ENCODE data around the gene TMEM272.

The TMEM272 gene

DNA sequence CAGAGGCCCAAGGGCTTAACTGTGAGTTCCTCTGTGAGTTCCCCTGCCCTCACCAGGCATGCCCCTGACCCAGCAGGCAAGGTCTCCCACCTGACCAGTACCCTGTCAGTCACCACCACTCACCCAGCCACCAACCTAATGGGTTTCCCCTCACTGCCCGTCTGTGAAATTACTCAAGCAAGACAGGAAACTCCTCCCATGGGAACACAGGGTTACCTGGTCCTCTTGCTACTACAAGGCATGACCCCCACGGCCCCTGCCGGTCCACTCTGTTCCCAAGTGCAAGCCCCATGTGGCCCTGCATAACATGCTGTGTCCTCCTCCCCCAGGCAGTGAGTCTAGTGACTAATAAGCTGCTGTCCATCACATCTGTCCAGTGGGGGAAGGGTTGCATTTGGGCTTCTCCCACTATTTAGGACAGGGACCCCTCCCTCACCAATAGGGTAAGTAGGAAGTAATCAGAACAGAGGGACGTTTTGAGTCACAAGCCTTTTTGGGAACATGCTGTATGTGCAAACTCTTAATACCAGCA lies 33.0 kb downstream of the TMEM272 start:
- no peak overlapping the region for H3K9ac ChIP-seq (ENCODE audit: low read depth, low read length)
- no peak for DNase-seq
- no peak overlapping the region for H3K4me3 ChIP-seq (ENCODE audit: low read depth in 1 of 2, low read length in 2 of 2)
- no peaks in the 10 kb centered on the region for H4K20me1 ChIP-seq (ENCODE audit: insufficient read depth, low read length)
- H3K4me2 ChIP-seq (ENCODE audit: insufficient read depth, low read length) = no peak overlapping the region
- H3K9me3 ChIP-seq (ENCODE audit: insufficient read depth, low read length, severe bottlenecking) = no peaks in the 10 kb centered on the region
- no peaks in the 10 kb centered on the region for H3K36me3 ChIP-seq (ENCODE audit: insufficient read depth, low read length)
- no peaks in the 10 kb centered on the region for H3K27me3 ChIP-seq (ENCODE audit: insufficient read depth, low read length, poor library complexity)
- no peak overlapping the region for H3K27ac ChIP-seq (ENCODE audit: low read length)
- no peak overlapping the region for H2AFZ ChIP-seq (ENCODE audit: low read depth, low read length)
- TF ChIP-seq, protein P1, sequence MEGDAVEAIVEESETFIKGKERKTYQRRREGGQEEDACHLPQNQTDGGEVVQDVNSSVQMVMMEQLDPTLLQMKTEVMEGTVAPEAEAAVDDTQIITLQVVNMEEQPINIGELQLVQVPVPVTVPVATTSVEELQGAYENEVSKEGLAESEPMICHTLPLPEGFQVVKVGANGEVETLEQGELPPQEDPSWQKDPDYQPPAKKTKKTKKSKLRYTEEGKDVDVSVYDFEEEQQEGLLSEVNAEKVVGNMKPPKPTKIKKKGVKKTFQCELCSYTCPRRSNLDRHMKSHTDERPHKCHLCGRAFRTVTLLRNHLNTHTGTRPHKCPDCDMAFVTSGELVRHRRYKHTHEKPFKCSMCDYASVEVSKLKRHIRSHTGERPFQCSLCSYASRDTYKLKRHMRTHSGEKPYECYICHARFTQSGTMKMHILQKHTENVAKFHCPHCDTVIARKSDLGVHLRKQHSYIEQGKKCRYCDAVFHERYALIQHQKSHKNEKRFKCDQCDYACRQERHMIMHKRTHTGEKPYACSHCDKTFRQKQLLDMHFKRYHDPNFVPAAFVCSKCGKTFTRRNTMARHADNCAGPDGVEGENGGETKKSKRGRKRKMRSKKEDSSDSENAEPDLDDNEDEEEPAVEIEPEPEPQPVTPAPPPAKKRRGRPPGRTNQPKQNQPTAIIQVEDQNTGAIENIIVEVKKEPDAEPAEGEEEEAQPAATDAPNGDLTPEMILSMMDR (IDR thresholded peaks at IDR 0.05; ENCODE audit: borderline replicate concordance, extremely low read depth, low read length, poor library complexity, severe bottlenecking) = no peak
- TF ChIP-seq EZH2 (IDR thresholded peaks at IDR 0.05; ENCODE audit: borderline replicate concordance, low read depth, low read length, severe bottlenecking) = no peak
- ATAC-seq (ENCODE audit: insufficient read depth, low read depth) = no peak
- H3K4me1 ChIP-seq (ENCODE audit: insufficient read depth, low read length) = peaks cover 9% of the 10 kb centered on the region
- no peaks in the 10 kb centered on the region for H3K79me2 ChIP-seq (ENCODE audit: insufficient read depth, low read length)

DNA sequence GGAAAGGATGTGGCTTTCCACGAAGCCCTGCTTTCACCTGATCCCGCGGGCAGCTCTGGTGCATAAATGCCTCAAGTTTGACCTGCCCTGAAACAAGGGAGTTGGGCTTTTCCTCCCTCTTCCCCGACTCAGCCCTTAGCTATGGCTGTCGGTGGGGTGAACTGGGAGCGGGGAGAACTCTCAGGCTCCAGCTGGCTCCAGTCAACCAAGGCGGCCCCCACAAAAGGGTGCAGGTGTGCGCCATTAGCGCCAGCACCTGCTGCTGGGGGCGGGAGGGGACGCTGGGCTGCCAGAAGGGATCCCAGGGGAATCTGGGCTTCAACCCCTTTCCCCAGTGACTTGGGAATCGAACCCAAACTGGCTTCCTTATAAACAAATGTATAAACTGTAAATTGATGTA lies 33.9 kb downstream of the TMEM272 start:
- Histone ChIP-seq H3K4me2 (ENCODE audit: insufficient read depth, low read length) (no peak overlapping the region), H3K9me3 (ENCODE audit: insufficient read depth, low read length, severe bottlenecking) (no peaks in the 10 kb centered on the region), H3K4me3 (ENCODE audit: low read depth in 1 of 2, low read length in 2 of 2) (no peak overlapping the region), H3K27ac (ENCODE audit: low read length) (no peak overlapping the region), H3K36me3 (ENCODE audit: insufficient read depth, low read length) (no peaks in the 10 kb centered on the region), H4K20me1 (ENCODE audit: insufficient read depth, low read length) (no peaks in the 10 kb centered on the region), H3K9ac (ENCODE audit: low read depth, low read length) (no peak overlapping the region), H3K79me2 (ENCODE audit: insufficient read depth, low read length) (no peaks in the 10 kb centered on the region), H3K4me1 (ENCODE audit: insufficient read depth, low read length) (peaks cover 9% of the 10 kb centered on the region), H2AFZ (ENCODE audit: low read depth, low read length) (no peak overlapping the region), H3K27me3 (ENCODE audit: insufficient read depth, low read length, poor library complexity) (no peaks in the 10 kb centered on the region)
- ATAC-seq (ENCODE audit: insufficient read depth, low read depth) (no peak), DNase-seq (no peak)
- TF ChIP-seq, protein P1 (IDR thresholded peaks at IDR 0.05; ENCODE audit: borderline replicate concordance, extremely low read depth, low read length, poor library complexity, severe bottlenecking) = no peak
- no peak for TF ChIP-seq EZH2 (IDR thresholded peaks at IDR 0.05; ENCODE audit: borderline replicate concordance, low read depth, low read length, severe bottlenecking)

DNA sequence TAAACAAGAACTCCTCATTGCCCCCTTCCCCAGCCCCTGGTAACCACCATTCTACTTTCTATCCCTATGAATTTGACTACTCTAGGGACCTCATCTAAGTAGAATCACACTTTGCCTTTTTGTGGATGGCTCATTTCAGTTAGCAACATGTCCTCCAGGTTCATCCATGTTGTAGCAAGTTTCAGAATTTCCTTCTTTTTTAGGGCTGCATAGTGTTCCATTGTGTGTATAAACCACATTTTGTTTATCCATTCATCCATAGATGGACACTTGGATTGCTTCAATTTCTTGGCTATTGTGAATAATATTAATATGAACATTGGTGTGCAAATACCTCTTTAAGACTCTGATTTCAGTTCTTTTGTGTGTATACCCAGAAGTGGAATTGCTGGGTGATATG lies 36.2 kb downstream of the TMEM272 start:
- no peak overlapping the region for H2AFZ ChIP-seq (ENCODE audit: low read depth, low read length)
- no peak overlapping the region for H3K4me3 ChIP-seq (ENCODE audit: low read depth in 1 of 2, low read length in 2 of 2)
- H3K4me1 ChIP-seq (ENCODE audit: insufficient read depth, low read length) = peaks cover 15% of the 10 kb centered on the region
- no peak overlapping the region for H3K4me2 ChIP-seq (ENCODE audit: insufficient read depth, low read length)
- no peak for DNase-seq
- H3K9ac ChIP-seq (ENCODE audit: low read depth, low read length) = no peak overlapping the region
- no peak overlapping the region for H3K27ac ChIP-seq (ENCODE audit: low read length)
- H3K27me3 ChIP-seq (ENCODE audit: insufficient read depth, low read length, poor library complexity) = no peaks in the 10 kb centered on the region
- H3K79me2 ChIP-seq (ENCODE audit: insufficient read depth, low read length) = no peaks in the 10 kb centered on the region
- TF ChIP-seq EZH2 (IDR thresholded peaks at IDR 0.05; ENCODE audit: borderline replicate concordance, low read depth, low read length, severe bottlenecking) = no peak
- TF ChIP-seq, protein P1 (IDR thresholded peaks at IDR 0.05; ENCODE audit: borderline replicate concordance, extremely low read depth, low read length, poor library complexity, severe bottlenecking) = no peak
- no peaks in the 10 kb centered on the region for H3K36me3 ChIP-seq (ENCODE audit: insufficient read depth, low read length)
- no peaks in the 10 kb centered on the region for H4K20me1 ChIP-seq (ENCODE audit: insufficient read depth, low read length)
- ATAC-seq (ENCODE audit: insufficient read depth, low read depth) = no peak
- no peaks in the 10 kb centered on the region for H3K9me3 ChIP-seq (ENCODE audit: insufficient read depth, low read length, severe bottlenecking)

DNA sequence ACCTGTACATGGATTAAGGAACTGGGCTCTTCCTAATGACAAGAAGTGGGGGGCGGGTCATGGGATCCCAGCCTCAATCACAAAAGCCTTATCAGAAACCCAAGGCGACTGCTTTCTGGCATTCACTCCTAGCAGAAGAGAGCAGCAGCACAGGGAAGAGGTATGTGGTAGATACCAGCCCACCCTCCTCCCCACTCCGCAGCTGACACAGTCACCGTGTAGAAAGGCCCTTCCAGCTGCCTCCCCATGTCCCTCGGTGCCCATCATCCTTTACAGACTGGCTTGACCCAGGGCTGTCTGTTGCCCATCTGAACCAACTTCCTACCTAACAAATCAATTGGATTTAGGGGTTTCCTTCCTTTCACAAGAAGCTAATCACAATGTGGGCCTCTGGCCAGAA lies 37.9 kb downstream of the TMEM272 start:
- no peaks in the 10 kb centered on the region for H3K79me2 ChIP-seq (ENCODE audit: insufficient read depth, low read length)
- ATAC-seq (ENCODE audit: insufficient read depth, low read depth) = no peak
- H2AFZ ChIP-seq (ENCODE audit: low read depth, low read length) = no peak overlapping the region
- H3K4me1 ChIP-seq (ENCODE audit: insufficient read depth, low read length) = peaks cover 30% of the 10 kb centered on the region
- H3K27ac ChIP-seq (ENCODE audit: low read length) = no peak overlapping the region
- TF ChIP-seq, protein P1 (IDR thresholded peaks at IDR 0.05; ENCODE audit: borderline replicate concordance, extremely low read depth, low read length, poor library complexity, severe bottlenecking) = no peak
- no peak for TF ChIP-seq EZH2 (IDR thresholded peaks at IDR 0.05; ENCODE audit: borderline replicate concordance, low read depth, low read length, severe bottlenecking)
- H4K20me1 ChIP-seq (ENCODE audit: insufficient read depth, low read length) = no peaks in the 10 kb centered on the region
- no peaks in the 10 kb centered on the region; the same call in 1 of the 2 replicates for H3K36me3 ChIP-seq (ENCODE audit: insufficient read depth, low read length)
- H3K27me3 ChIP-seq (ENCODE audit: insufficient read depth, low read length, poor library complexity) = no peaks in the 10 kb centered on the region
- H3K9me3 ChIP-seq (ENCODE audit: insufficient read depth, low read length, severe bottlenecking) = no peaks in the 10 kb centered on the region
- no peak overlapping the region for H3K4me3 ChIP-seq (ENCODE audit: low read depth in 1 of 2, low read length in 2 of 2)
- H3K9ac ChIP-seq (ENCODE audit: low read depth, low read length) = no peak overlapping the region
- no peak for DNase-seq
- no peak overlapping the region for H3K4me2 ChIP-seq (ENCODE audit: insufficient read depth, low read length)
